Breast epithelium (tissue), 3 donors: ENCODE data around the gene MARVELD3.

Experiments
- POLR2A ChIP-seq: fragments of 450-650 bp; IDR thresholded peaks from one replicate; pipeline ENCODE4 v1.6.1; 2016; ENCODE audit warnings: antibody characterized with exemption, mild to moderate bottlenecking, moderate library complexity
- POLR2AphosphoS5 ChIP-seq, 3 donors: sonication (generic); formaldehyde crosslinking; IDR thresholded peaks; one replicate each; pipeline ENCODE4 v1.6.1; 2017; ENCODE audit warnings: antibody characterized with exemption in 3 of 3
- TF ChIP-seq, protein P1 (sequence below), 3 donors: fragments of 450-650 bp; IDR thresholded peaks; one replicate each; pipeline ENCODE4 v1.5.1; 2016 to 2017; ENCODE audit warnings: antibody characterized with exemption in 3 of 3, mild to moderate bottlenecking in 3 of 3, moderate library complexity in 3 of 3

DNA sequence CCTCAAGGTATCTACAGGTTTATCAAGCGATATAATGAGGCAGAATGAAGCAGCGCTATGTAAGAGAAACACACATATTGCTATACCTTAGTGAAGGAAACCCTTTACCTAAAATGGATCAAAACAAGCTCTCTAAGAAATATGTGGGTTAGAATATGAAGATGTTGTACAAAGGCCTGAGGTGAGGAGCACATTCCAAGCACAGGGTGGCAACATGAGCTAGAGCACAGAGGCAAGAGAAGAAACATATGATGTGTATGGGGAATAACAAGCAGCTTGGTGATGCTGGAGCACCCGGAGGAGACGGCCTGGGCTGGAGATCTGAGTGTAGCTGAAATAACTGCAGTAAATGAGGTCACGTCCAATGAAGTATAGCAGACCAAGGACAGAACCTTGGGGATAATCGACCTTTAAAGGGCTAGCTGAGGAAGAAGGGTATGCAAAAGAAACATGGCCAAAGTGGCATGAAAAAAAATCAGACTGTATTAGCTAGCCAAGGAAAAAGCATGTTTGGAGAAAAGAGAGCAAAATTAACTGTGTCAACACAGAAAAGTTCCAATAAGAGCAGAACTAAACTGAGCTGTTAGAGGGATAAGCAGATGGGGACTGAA is 44.0 kb downstream of the MARVELD3 start:
- TF ChIP-seq, protein P1, sequence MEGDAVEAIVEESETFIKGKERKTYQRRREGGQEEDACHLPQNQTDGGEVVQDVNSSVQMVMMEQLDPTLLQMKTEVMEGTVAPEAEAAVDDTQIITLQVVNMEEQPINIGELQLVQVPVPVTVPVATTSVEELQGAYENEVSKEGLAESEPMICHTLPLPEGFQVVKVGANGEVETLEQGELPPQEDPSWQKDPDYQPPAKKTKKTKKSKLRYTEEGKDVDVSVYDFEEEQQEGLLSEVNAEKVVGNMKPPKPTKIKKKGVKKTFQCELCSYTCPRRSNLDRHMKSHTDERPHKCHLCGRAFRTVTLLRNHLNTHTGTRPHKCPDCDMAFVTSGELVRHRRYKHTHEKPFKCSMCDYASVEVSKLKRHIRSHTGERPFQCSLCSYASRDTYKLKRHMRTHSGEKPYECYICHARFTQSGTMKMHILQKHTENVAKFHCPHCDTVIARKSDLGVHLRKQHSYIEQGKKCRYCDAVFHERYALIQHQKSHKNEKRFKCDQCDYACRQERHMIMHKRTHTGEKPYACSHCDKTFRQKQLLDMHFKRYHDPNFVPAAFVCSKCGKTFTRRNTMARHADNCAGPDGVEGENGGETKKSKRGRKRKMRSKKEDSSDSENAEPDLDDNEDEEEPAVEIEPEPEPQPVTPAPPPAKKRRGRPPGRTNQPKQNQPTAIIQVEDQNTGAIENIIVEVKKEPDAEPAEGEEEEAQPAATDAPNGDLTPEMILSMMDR (IDR thresholded peaks at IDR 0.05) = no peak
- no peak for TF ChIP-seq POLR2A
- no peak for TF ChIP-seq POLR2AphosphoS5 (IDR thresholded peaks at IDR 0.05)
